ENCODE data around the gene NOL9.

DNA sequence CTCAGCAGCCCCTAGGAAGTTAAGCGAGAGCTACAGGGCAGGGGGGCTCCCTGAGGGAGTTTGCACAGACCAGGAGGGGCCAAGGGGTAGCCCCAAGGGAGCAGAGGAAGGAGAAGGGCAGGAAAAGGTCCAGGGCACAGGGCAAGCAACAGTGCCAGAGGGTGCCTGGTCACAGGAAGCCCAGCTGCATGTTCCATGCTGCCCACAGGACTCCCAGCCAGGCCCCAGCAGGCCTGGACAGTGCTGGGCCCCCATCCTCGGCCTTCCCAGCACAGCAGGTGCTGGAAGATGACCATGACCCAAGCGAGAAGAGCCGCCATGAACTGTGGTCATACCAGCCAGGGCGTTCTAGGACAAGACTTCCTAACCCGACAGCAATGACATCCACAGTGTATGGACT is 37.3 kb upstream of the NOL9 start:
- TF ChIP-seq EZH2 (IDR thresholded peaks at IDR 0.05; ENCODE audit: borderline replicate concordance, low read length) = no peak
- TF ChIP-seq CTCF (IDR thresholded peaks at IDR 0.05; ENCODE audit: low read length) = no peak

Measured in OCI-LY1 (cell line).